Thymus (tissue), 11 donors: Measurements from ENCODE around the gene UMPS. TPM values are rescaled to one million over a fixed set of nuclear protein-coding genes. Genes with fewer than 3 reads are reported as not detected.
"Not testable (repeated sequence)": the region's sequence is repeated elsewhere in the genome, so short reads cannot be mapped to it uniquely, and the experiment has no call there.

Experiments
- DNase-seq, 9 donors: peaks; one replicate each; pipeline ENCODE4 v3.0.0-alpha.2; 2013; ENCODE audit warnings: low spot score in 9 of 9, low read depth in 6 of 9, missing footprints in 1 of 9
- H3K27ac ChIP-seq, 2 donors: one replicate each; pipeline ENCODE4 v1.5.1; 2013; ENCODE audit warnings: control low read depth in 1 of 2, low read depth in 1 of 2, low read length in 1 of 2, mild to moderate bottlenecking in 1 of 2, moderate library complexity in 1 of 2
- H3K27me3 ChIP-seq, 2 donors: one replicate each; pipeline ENCODE4 v1.5.1; 2013; ENCODE audit warnings: low read length in 1 of 2; ENCODE audit not compliant: control insufficient read depth in 2 of 2, insufficient read depth in 1 of 2
- H3K36me3 ChIP-seq, 2 donors: one replicate each; pipeline ENCODE4 v1.5.1; 2013; ENCODE audit warnings: low read length in 1 of 2, mild to moderate bottlenecking in 1 of 2, moderate library complexity in 1 of 2; ENCODE audit not compliant: control insufficient read depth in 2 of 2, insufficient read depth in 2 of 2
- H3K4me1 ChIP-seq, 2 donors: one replicate each; pipeline ENCODE4 v1.5.1; 2013; ENCODE audit warnings: low read length in 2 of 2; ENCODE audit not compliant: control insufficient read depth in 2 of 2, insufficient read depth in 2 of 2
- H3K4me3 ChIP-seq, 2 donors: one replicate each; pipeline ENCODE4 v1.5.1; 2013; ENCODE audit warnings: low read length in 2 of 2, control low read depth in 1 of 2, mild to moderate bottlenecking in 1 of 2
- H3K9me3 ChIP-seq, 2 donors: one replicate each; pipeline ENCODE4 v1.5.1; 2013; ENCODE audit warnings: low read length in 1 of 2, mild to moderate bottlenecking in 1 of 2; ENCODE audit not compliant: control insufficient read depth in 2 of 2, insufficient read depth in 1 of 2
- WGBS: extraction: QIAGEN DNeasy Blood & Tissue Kit; methylation state at CpG from one replicate; pipeline ENCODE4 v1.1.7; 2013; 5-methylcytosine and 5-hydroxymethylcytosine counted together
- polyA plus RNA-seq: library from polyadenylated mRNA; stranded (reverse); fragments of 200-250 nt; gene quantifications from one replicate; pipeline ENCODE4 v1.2.3, GENCODE V29; 2013
- total RNA-seq: library from RNA; stranded (reverse); fragments of 120-200 nt; gene quantifications from one replicate; pipeline ENCODE4 v1.2.4, GENCODE V29; 2013
- donor health status: healthy.

UMPS gene
- total and polyA plus RNA-seq, 2 donors, result 17.6 to 27.6 TPM

- DNase-seq, result no peak
- Histone ChIP-seq H3K4me3 (no peak overlapping the region), H3K27ac (no peak overlapping the region), H3K9me3 (no peaks in the 10 kb centered on the region), H3K36me3 (peaks cover 3 to 6% of the 10 kb centered on the region in 2 donors), H3K27me3 (peaks cover 0 to 7% of the 10 kb centered on the region in 2 donors), H3K4me1 (peaks cover 7 to 14% of the 10 kb centered on the region in 2 donors)
- WGBS, result 96% methylated on average over 4 of the region's 4 CpGs
Measured at GRCh38 chr3:124731760-124732159, 1.5 kb downstream of the UMPS start.

DNA sequence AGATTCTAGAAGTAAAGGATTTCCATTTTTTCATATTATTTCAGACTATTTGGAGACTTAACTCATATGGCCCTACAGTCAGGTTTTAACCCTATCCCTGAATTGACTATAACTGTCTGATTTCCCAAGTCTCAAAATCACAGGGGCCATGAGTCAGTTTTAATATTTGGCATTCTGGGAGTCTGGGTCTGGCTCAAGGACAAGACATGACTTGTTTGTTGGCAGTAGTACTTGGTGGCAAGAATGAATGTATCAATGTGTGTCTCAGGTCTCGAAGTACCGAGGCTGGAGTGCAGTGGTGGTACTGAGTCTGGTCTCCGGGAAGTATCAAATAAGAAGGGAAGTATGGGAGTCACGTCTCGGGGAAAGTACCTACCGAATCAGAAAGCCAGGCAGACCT lies 10.8 kb downstream of the UMPS start:
- WGBS, result 98% methylated on average over 6 of the region's 6 CpGs
- Histone ChIP-seq H3K4me3 (no peak overlapping the region), H3K9me3 (no peaks in the 10 kb centered on the region), H3K36me3 (peaks cover 63 to 65% of the 10 kb centered on the region in 2 donors), H3K4me1 (no peaks in the 10 kb centered on the region), H3K27ac (no peak overlapping the region), H3K27me3 (no peaks in the 10 kb centered on the region)
- no peak for DNase-seq

DNA sequence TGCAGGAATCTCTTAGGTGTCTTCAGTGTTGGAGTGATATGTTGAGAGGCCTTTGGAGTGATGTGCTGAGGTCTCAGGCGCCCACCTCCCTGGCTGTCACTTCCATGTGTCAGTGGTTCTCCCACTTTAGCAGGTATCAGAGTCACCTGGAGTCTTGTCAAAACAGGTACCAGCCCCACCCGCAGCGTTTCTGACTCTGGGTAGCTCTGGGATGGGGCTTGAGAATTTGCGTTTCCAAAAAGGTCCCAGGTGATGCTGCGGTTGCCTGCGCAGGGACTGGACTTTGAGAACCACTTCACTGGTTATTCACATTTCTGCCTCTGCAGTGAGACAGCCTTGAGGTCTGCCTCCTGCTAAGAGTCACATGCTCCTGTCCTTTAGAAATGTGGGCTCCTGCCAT lies 15.5 kb downstream of the UMPS start:
- Histone ChIP-seq H3K4me1 (no peaks in the 10 kb centered on the region), H3K4me3 (no peak overlapping the region), H3K27ac (no peak overlapping the region), H3K27me3 (no peaks in the 10 kb centered on the region), H3K9me3 (no peaks in the 10 kb centered on the region), H3K36me3 (peaks cover 44 to 58% of the 10 kb centered on the region in 2 donors)
- no peak for DNase-seq
- WGBS, result 98% methylated on average over 6 of the region's 6 CpGs

GRCh38 chr3:124747111-124747981 lies 17.1 kb downstream of the UMPS start:
- Histone ChIP-seq H3K27me3 (no peaks in the 10 kb centered on the region), H3K27ac (no peak overlapping the region), H3K4me1 (no peaks in the 10 kb centered on the region), H3K36me3 (peaks cover 32 to 44% of the 10 kb centered on the region in 2 donors), H3K4me3 (no peak overlapping the region), H3K9me3 (no peaks in the 10 kb centered on the region)
- 94% methylated on average over 14 of the region's 14 CpGs for WGBS
- no peak for DNase-seq

DNA sequence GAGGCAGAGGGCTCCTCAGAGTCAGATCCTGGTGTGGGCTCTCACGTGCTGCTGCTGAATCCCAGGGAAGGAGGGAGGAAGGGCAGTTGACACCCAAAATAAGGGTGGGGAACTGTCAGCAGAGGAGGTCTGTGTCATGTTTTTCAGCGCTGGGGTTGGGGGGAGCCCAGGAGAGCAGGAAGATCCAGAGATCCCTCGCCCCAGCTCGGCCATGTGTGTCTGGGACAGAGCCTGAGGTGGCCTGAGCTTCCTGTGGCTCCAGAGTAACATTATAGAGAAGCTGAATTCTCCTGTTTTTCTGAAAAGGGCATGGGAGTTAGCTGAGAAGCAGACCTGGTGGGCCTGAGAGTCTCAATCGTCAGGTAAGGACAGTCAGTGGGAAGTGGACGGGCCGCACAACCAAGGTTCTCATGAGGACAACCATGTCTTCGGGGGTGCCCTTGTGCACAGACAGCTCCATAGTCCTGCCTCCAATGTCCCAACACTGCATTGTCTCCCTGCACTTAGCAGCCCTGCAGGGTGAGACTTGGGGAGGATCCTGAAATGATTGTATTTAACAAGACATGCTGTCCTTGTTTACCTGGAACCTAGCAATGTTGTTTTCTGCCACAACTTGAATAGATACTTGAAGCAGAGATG lies 18.4 kb downstream of the UMPS start:
- Histone ChIP-seq H3K27ac (no peak overlapping the region), H3K4me1 (no peaks in the 10 kb centered on the region), H3K9me3 (no peaks in the 10 kb centered on the region), H3K27me3 (no peaks in the 10 kb centered on the region), H3K36me3 (peaks cover 28 to 43% of the 10 kb centered on the region in 2 donors), H3K4me3 (no peak overlapping the region)
- 94% methylated on average over 8 of the region's 8 CpGs for WGBS
- DNase-seq, result no peak

DNA sequence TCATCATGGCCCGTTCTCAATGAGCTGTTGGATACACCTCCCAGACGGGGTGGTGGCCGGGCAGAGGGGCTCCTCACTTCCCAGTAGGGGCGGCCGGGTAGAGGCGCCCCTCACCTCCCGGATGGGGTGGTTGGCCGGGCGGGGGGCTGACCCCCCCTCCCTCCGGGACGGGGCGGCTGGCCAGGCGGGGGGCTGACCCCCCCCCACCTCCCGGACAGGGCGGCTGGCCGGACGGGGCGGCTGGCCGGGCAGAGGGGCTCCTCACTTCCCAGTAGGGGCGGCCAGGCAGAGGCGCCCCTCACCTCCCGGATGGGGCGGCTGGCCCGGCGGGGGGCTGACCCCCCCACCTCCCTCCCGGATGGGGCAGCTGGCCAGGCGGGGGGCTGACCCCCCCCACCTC lies 19.6 kb downstream of the UMPS start:
- H3K27me3 ChIP-seq, DNase-seq: not testable (repeated sequence)

GRCh38 chr3:124751501-124751900 lies 21.2 kb downstream of the UMPS start:
- H3K4me3 ChIP-seq, result no peak overlapping the region
- no peak for DNase-seq
- no peaks in the 10 kb centered on the region for H3K4me1 ChIP-seq
- 75% methylated on average over 5 of the region's 5 CpGs for WGBS
- H3K27me3 ChIP-seq, result no peaks in the 10 kb centered on the region
- no peak overlapping the region for H3K27ac ChIP-seq
- no peaks in the 10 kb centered on the region for H3K9me3 ChIP-seq
- H3K36me3 ChIP-seq, result peaks cover 8 to 16% of the 10 kb centered on the region in 2 donors

More for the DNA sequence above, 19.6 kb downstream of the UMPS start:
- not testable (repeated sequence) for H3K4me1 ChIP-seq, H3K4me3 ChIP-seq, H3K27ac ChIP-seq, H3K9me3 ChIP-seq
- H3K36me3 ChIP-seq, result peaks cover 16 to 31% of the 10 kb centered on the region in 2 donors
- WGBS, result 95% methylated on average over 27 of the region's 27 CpGs

DNA sequence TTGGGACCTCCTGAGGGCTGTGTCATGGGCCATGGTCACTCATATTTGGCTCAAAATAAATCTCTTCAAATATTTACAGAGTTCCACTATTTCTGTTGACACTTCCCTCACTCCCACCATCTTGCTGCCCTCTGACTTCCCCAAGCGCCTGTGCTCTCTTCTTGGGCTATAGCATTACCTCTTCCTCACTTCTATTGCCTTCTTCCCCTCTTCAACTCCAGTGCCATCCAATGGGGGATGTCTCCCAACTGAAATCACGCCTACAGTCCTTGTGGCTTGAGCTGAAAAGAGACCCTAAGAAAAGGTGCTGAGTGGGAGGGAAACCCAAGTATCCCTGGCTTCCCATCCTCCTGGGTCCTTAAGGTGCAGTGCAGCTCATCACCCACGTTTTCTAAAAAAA lies 21.8 kb downstream of the UMPS start:
- H3K27me3 ChIP-seq, result no peaks in the 10 kb centered on the region
- no peak overlapping the region for H3K27ac ChIP-seq
- H3K4me1 ChIP-seq, result no peaks in the 10 kb centered on the region
- no peaks in the 10 kb centered on the region for H3K9me3 ChIP-seq
- no peak overlapping the region for H3K4me3 ChIP-seq
- DNase-seq, result no peak
- peaks cover 4 to 10% of the 10 kb centered on the region in 2 donors for H3K36me3 ChIP-seq
- 92% methylated on average over 3 of the region's 3 CpGs for WGBS

DNA sequence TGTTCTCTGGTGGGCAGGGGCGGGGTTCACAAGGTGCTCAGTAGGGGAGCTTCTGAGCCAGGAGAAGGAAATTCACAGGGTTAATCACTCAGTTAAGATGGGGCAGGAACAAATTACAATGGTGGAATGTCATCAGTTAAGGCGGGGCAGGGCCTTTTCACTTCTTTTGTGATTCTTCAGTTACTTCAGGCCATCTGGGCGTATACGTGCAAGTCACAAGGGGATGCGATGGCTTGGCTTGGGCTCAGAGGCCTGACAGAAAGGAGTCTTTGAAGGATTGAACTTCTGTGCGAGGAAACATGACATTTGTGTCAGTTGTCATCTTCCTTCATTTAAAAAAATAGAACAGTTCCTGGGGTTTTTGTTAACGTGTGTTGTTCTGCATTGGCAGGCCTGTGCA lies 27.7 kb downstream of the UMPS start:
- not testable (repeated sequence) for H3K27ac ChIP-seq, DNase-seq, H3K4me3 ChIP-seq, H3K9me3 ChIP-seq, H3K4me1 ChIP-seq, H3K27me3 ChIP-seq, H3K36me3 ChIP-seq
- WGBS, result 95% methylated on average over 6 of the region's 7 CpGs
